ENCODE results near the gene SPATS2. TPM values are rescaled to one million over a fixed set of nuclear protein-coding genes. Genes with fewer than 3 reads are reported as not detected.

The SPATS2 gene
- polyA plus RNA-seq, 1 of the 3 experiments (the other 2 are of a cell fraction): 72.9 TPM

GRCh38 chr12:49503674-49504180 lies 136.5 kb downstream of the SPATS2 start (continued):
- TF ChIP-seq TEAD4 (IDR thresholded peaks at IDR 0.05; ENCODE audit: borderline replicate concordance, insufficient read depth) (peak; percentile 52), FOSL2 (IDR thresholded peaks at IDR 0.05; ENCODE audit: borderline replicate concordance, low read depth) (peak; percentile 59; the same call in 1 of the 2 replicates), CHD2 (IDR thresholded peaks at IDR 0.05; ENCODE audit: low read length, partially characterized antibody) (no peak), MEF2A (IDR thresholded peaks at IDR 0.05; ENCODE audit: borderline replicate concordance, low read depth) (no peak), ELF1 (IDR thresholded peaks at IDR 0.05) (no peak), RXRA (IDR thresholded peaks at IDR 0.05; ENCODE audit: borderline replicate concordance, low read depth) (no peak), ZBTB33 (IDR thresholded peaks at IDR 0.05; ENCODE audit: borderline replicate concordance, low read depth) (peak; percentile 3; the same call in 1 of the 2 replicates)
- TF ChIP-seq, protein P1, sequence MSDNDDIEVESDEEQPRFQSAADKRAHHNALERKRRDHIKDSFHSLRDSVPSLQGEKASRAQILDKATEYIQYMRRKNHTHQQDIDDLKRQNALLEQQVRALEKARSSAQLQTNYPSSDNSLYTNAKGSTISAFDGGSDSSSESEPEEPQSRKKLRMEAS (IDR thresholded peaks at IDR 0.05; ENCODE audit: low read depth): no peak

DNA sequence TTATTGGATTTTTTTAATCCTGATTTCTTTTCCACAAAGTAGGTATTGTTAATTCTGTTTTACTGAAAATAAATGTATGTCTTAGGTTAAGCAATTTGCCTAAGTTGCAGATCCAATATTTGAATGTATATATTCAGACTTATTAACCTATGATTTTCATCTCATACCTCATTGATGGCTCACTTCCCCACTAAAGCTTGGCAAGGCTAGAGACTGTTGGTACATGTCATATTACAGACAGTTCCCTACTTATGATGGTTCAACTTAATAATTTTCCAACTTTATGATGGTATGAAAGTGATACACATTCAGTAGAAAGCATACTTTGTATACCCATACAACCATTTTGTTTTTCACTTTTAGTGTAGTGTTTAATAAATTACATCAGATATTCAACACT lies 138.4 kb downstream of the SPATS2 start:
- H3K9me3 ChIP-seq: no peaks in the 10 kb centered on the region
- peak overlapping the region; percentile 55; the same call in 1 of the 2 replicates for H3K4me2 ChIP-seq
- H4K20me1 ChIP-seq (ENCODE audit: insufficient read depth): no peaks in the 10 kb centered on the region
- H3K9ac ChIP-seq: peak overlapping the region; percentile 50; the same call in 1 of the 2 replicates
- peaks cover 29% of the 10 kb centered on the region for H3K79me2 ChIP-seq (ENCODE audit: insufficient read depth)
- H3F3A ChIP-seq (replicated peaks; ENCODE audit: insufficient read depth): peaks cover 76% of the 10 kb centered on the region
- peaks cover 5 to 63% of the 10 kb centered on the region in 2 experiments for H3K36me3 ChIP-seq (replicated peaks in 1 of 2; ENCODE audit: control insufficient read depth in 1 of 2, insufficient read depth in 2 of 2, low read length in 1 of 2)
- H3K4me3 ChIP-seq (ENCODE audit: low read depth in 2 of 2, low read length in 1 of 2): no peak overlapping the region
- H2AFZ ChIP-seq (ENCODE audit: low read depth): no peak overlapping the region
- DNase-seq: no peak
- peaks cover 0 to 60% of the 10 kb centered on the region in 2 experiments; a peak in 2 of 4 replicates for H3K4me1 ChIP-seq (ENCODE audit: control insufficient read depth in 1 of 2, insufficient read depth in 2 of 2, low read depth in 1 of 2, low read length in 1 of 2)
- POLR2A ChIA-PET: no interaction called here
- H3K27me3 ChIP-seq (ENCODE audit: insufficient read depth): no peaks in the 10 kb centered on the region
- peak overlapping the region; percentile 8 to 90; a peak in 3 of 4 replicates for H3K27ac ChIP-seq (ENCODE audit: low read depth in 2 of 2, low read length in 1 of 2)
- H3K9me2 ChIP-seq: no peaks in the 10 kb centered on the region
- CTCF ChIA-PET: interaction anchor here (0.9 to 26.5 kb wide), 7 partner anchors 9 to 217 kb away, joined by 3 to 617 read pairs (median 7); partner anchors contain the start of genes DNAJC22 and SPATS2
- TF ChIP-seq CTCF (IDR thresholded peaks at IDR 0.05): no peak
- TF ChIP-seq FOXM1 (IDR thresholded peaks at IDR 0.05; ENCODE audit: low read depth): no peak
- TF ChIP-seq TCF12 (IDR thresholded peaks at IDR 0.05): peak; percentile 71
- TF ChIP-seq FOSL2 (IDR thresholded peaks at IDR 0.05; ENCODE audit: borderline replicate concordance, low read depth): peak; percentile 62; the same call in 1 of the 2 replicates
- TF ChIP-seq, protein P2, sequence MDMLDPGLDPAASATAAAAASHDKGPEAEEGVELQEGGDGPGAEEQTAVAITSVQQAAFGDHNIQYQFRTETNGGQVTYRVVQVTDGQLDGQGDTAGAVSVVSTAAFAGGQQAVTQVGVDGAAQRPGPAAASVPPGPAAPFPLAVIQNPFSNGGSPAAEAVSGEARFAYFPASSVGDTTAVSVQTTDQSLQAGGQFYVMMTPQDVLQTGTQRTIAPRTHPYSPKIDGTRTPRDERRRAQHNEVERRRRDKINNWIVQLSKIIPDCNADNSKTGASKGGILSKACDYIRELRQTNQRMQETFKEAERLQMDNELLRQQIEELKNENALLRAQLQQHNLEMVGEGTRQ (IDR thresholded peaks at IDR 0.05; ENCODE audit: borderline replicate concordance, low read depth, low read length): no peak
- TF ChIP-seq GATA2 (CRISPR knock-in tag; IDR thresholded peaks at IDR 0.05): no peak
- TF ChIP-seq NRF1 (IDR thresholded peaks at IDR 0.05; ENCODE audit: low read depth, low read length): no peak
- TF ChIP-seq RFX5 (IDR thresholded peaks at IDR 0.05; ENCODE audit: low read length): no peak
- TF ChIP-seq YY1 (IDR thresholded peaks at IDR 0.05; ENCODE audit: low read depth): no peak
- TF ChIP-seq NFIC (IDR thresholded peaks at IDR 0.05; ENCODE audit: borderline replicate concordance): peak; percentile 83
- TF ChIP-seq ELF1 (IDR thresholded peaks at IDR 0.05): no peak
- no peak for TF ChIP-seq TAF1 (IDR thresholded peaks at IDR 0.05; ENCODE audit: borderline replicate concordance, low read depth, low read length)
- no peak for TF ChIP-seq MEF2A (IDR thresholded peaks at IDR 0.05; ENCODE audit: borderline replicate concordance, low read depth)
- TF ChIP-seq ZBTB33 (IDR thresholded peaks at IDR 0.05; ENCODE audit: borderline replicate concordance, low read depth): no peak
- TF ChIP-seq SIN3A (IDR thresholded peaks at IDR 0.05; ENCODE audit: borderline replicate concordance, low read depth, low read length): no peak
- no peak for TF ChIP-seq GABPA (IDR thresholded peaks at IDR 0.05; ENCODE audit: low read depth)
- no peak for TF ChIP-seq CHD2 (IDR thresholded peaks at IDR 0.05; ENCODE audit: low read length, partially characterized antibody)
- TF ChIP-seq RAD21 (IDR thresholded peaks at IDR 0.05; ENCODE audit: low read length): no peak
- 0 out of 2 replicates have a peak, but pooled peaks have one; percentile 21 for TF ChIP-seq TEAD4 (IDR thresholded peaks at IDR 0.05; ENCODE audit: borderline replicate concordance, insufficient read depth)
- TF ChIP-seq, protein P3, sequence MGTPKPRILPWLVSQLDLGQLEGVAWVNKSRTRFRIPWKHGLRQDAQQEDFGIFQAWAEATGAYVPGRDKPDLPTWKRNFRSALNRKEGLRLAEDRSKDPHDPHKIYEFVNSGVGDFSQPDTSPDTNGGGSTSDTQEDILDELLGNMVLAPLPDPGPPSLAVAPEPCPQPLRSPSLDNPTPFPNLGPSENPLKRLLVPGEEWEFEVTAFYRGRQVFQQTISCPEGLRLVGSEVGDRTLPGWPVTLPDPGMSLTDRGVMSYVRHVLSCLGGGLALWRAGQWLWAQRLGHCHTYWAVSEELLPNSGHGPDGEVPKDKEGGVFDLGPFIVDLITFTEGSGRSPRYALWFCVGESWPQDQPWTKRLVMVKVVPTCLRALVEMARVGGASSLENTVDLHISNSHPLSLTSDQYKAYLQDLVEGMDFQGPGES (IDR thresholded peaks at IDR 0.05; ENCODE audit: low read depth, low read length): no peak
